T-cell (primary cell): ENCODE measurements around the gene NAGPA. TPM values are rescaled to one million over a fixed set of nuclear protein-coding genes. Genes with fewer than 3 reads are reported as not detected.

Experiments used
- ATAC-seq, 4 experiments: fragments of 200-7000 bp in 3 of 4; fragments of 150-1000 bp in 1 of 4; cut with Tn5 transposase; replicated peaks in 1 of 4; 1 replicate in 3 of 4; 2 replicates in 1 of 4; pipeline ENCODE4 v1.10.0; 2021; ENCODE audit warnings: moderate library complexity in 3 of 4, mild to moderate bottlenecking in 2 of 4, moderate number of reproducible peaks in 1 of 4
- CTCF ChIA-PET, 2 donors: fragments of 300-600 bp; sonication (Branson Sonifier 250); formaldehyde crosslinking; loops; one replicate each; lab custom pipeline; 2022; ENCODE audit warnings: antibody characterized with exemption in 2 of 2; lab: Charles Lee
- POLR2A ChIA-PET, 2 donors: fragments of 300-600 bp; sonication (Branson Sonifier 250); formaldehyde crosslinking; loops; one replicate each; lab custom pipeline; 2022; ENCODE audit warnings: antibody characterized with exemption in 2 of 2; lab: Charles Lee
- DNase-seq, 35 experiments: peaks; one replicate each; pipeline versions ENCODE4 v3.0.0 to v3.0.0-alpha.2; 2013 to 2023
- H3K27ac ChIP-seq: one replicate; pipeline ENCODE4 v1.5.1; 2013; ENCODE audit warnings: low read length
- H3K27me3 ChIP-seq, 2 experiments: replicated peaks in 1 of 2; 1 replicate in 1 of 2; 2 replicates in 1 of 2; pipeline versions ENCODE4 v1.6.1 to v1.7.0; 2013; ENCODE audit warnings: low read length in 1 of 2, mixed read lengths in 1 of 2; ENCODE audit not compliant: control insufficient read depth in 2 of 2, insufficient read depth in 2 of 2; ENCODE audit errors: extremely low read depth in 1 of 2
- H3K36me3 ChIP-seq, 2 donors: 1 replicate in 1 of 2; 2 replicates in 1 of 2; pipeline versions ENCODE4 v1.6.1 to v1.7.0; 2013; ENCODE audit warnings: low read length in 1 of 2; ENCODE audit not compliant: control insufficient read depth in 2 of 2, insufficient read depth in 1 of 2; ENCODE audit errors: extremely low read depth in 1 of 2
- H3K4me1 ChIP-seq, 2 experiments: 1 replicate in 1 of 2; 2 replicates in 1 of 2; pipeline versions ENCODE4 v1.6.1 to v1.7.0; 2013; ENCODE audit warnings: low read length in 2 of 2, mixed read lengths in 1 of 2; ENCODE audit not compliant: insufficient read depth in 2 of 2, control insufficient read depth in 1 of 2; ENCODE audit errors: extremely low read depth in 1 of 2
- H3K4me3 ChIP-seq, 2 donors: 1 replicate in 1 of 2; 2 replicates in 1 of 2; pipeline versions ENCODE4 v1.5.1 to v1.7.0; 2013; ENCODE audit warnings: mild to moderate bottlenecking in 2 of 2, low read length in 1 of 2, moderate library complexity in 1 of 2; ENCODE audit not compliant: control insufficient read depth in 1 of 2; ENCODE audit errors: extremely low read depth in 1 of 2
- H3K9me3 ChIP-seq: 2 replicates; pipeline ENCODE4 v1.7.0; 2013
- H3K27ac Mint-ChIP-seq, 2 donors: one replicate each; pipeline ENCODE4 v1.8.0; 2020 to 2021; ENCODE audit warnings: mild to moderate bottlenecking in 2 of 2, mixed read lengths in 2 of 2
- H3K27me3 Mint-ChIP-seq, 2 donors: one replicate each; pipeline ENCODE4 v1.8.0; 2021 to 2022; ENCODE audit warnings: mixed read lengths in 2 of 2
- H3K36me3 Mint-ChIP-seq: one replicate; pipeline ENCODE4 v1.8.0; 2021; ENCODE audit warnings: mixed read lengths
- H3K4me1 Mint-ChIP-seq, 3 donors: one replicate each; pipeline ENCODE4 v1.8.0; 2020 to 2022; ENCODE audit warnings: mixed read lengths in 3 of 3, mild to moderate bottlenecking in 1 of 3
- H3K4me3 Mint-ChIP-seq, 3 donors: one replicate each; pipeline ENCODE4 v1.8.0; 2020 to 2022; ENCODE audit warnings: mild to moderate bottlenecking in 3 of 3, mixed read lengths in 3 of 3, moderate library complexity in 3 of 3
- H3K9me3 Mint-ChIP-seq, 3 donors: one replicate each; pipeline ENCODE4 v1.8.0; 2020 to 2022; ENCODE audit warnings: mixed read lengths in 3 of 3
- WGBS: methylation state at CpG from one replicate; pipeline ENCODE4 v1.1.5; 2013; ENCODE audit warnings: missing lambda C conversion rate; ENCODE audit not compliant: insufficient coverage; 5-methylcytosine and 5-hydroxymethylcytosine counted together
- total RNA-seq, 35 experiments: library from RNA in 6 of 35; stranded (reverse) in 6 of 35; fragments of 120-200 nt in 1 of 35; gene quantifications; one replicate each; pipeline versions ENCODE4 v1.2.1 to v1.2.4 and lab custom pipeline; 2013 to 2026

Gene NAGPA
- total RNA-seq, 5 donors from 2014 or later (not counting 1 experiment from before 2014, with no cell fraction given), result 26.2 to 33.6 (median 29.7) TPM

DNA sequence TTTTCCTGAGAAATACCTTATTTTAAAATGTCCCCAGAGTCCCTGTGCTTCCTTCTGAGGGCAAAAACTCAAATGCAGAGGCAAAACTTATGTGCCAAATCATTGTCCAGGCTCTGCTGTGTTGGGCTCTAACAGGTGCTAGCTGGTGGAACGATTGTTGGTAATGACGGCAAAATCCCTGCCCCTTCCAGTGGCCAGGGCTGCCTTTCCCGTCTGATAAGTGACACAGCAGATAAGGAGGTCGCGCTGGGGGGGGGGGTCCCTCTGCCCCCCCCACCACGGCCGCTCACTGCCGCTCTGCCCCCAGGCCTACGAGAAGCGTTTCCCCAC lies 46.5 kb downstream of the NAGPA start:
- Histone ChIP-seq H3K27me3 (peaks cover 8 to 54% of the 10 kb centered on the region in 2 experiments), H3K4me1 (peaks cover 0 to 3% of the 10 kb centered on the region in 2 experiments), H3K27ac (no peak overlapping the region), H3K36me3 (no peaks in the 10 kb centered on the region), H3K9me3 (no peaks in the 10 kb centered on the region), H3K4me3 (no peak overlapping the region)
- Mint-ChIP-seq H3K4me1 (peaks cover 0 to 6% (median 3%) of the 10 kb centered on the region in 3 donors), H3K27me3 (peaks cover 33 to 49% of the 10 kb centered on the region in 2 donors), H3K4me3 (no peak overlapping the region), H3K9me3 (no peaks in the 10 kb centered on the region), H3K36me3 (no peaks in the 10 kb centered on the region), H3K27ac (no peak overlapping the region)
- no peak for ATAC-seq
- WGBS, result no CpG with 5 or more reads among the region's 10 CpGs
- ChIA-PET CTCF (no interaction called here), POLR2A (no interaction called here)
- DNase-seq, result no peak

DNA sequence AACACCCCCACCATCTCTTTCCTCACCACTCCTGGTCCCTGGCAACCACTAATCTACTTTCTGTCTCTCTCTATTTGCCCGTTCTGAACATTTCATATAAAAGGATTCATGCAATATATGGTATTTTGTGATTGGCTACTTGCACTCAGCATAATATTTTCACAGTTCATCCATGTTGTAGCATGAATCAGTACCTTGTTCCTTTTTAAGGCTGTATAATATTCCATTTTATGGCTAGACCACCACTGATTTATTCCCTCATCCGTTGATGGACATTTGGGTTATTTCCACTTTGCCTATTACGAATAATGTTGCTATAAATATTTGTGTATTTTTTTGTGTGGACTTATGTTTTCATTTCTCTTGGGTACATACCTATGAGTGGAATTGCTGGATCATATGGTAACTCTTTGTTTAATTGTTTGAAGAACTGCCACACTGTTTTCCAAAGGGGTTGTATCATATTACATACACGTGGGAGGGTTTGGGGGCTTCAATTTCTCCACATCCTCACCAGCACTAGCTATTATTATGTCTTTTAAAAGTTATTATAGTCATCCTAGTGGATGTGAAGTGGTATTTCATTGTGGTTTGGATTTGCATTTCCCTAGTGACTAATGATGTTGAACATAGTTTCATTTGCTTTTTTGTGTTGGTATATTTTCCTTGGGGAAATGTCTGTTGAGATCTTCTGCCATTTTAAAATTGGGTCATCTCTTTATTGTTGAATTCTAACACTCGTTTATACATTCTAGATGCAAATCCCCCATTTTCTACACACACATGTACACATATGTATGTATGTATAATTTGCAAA lies 49.4 kb downstream of the NAGPA start:
- no CpG with 5 or more reads among the region's 5 CpGs for WGBS
- H3K9me3 Mint-ChIP-seq, result no peaks in the 10 kb centered on the region
- H3K4me3 Mint-ChIP-seq, result no peak overlapping the region
- Histone ChIP-seq H3K9me3 (no peaks in the 10 kb centered on the region), H3K4me3 (no peak overlapping the region), H3K36me3 (no peaks in the 10 kb centered on the region), H3K27me3 (peaks cover 6 to 51% of the 10 kb centered on the region in 2 experiments), H3K4me1 (peaks cover 0 to 3% of the 10 kb centered on the region in 2 experiments), H3K27ac (no peak overlapping the region)
- ChIA-PET POLR2A (no interaction called here), CTCF (no interaction called here)
- H3K27me3 Mint-ChIP-seq, result peaks cover 32 to 41% of the 10 kb centered on the region in 2 donors
- no peak for ATAC-seq
- no peak overlapping the region for H3K27ac Mint-ChIP-seq
- H3K4me1 Mint-ChIP-seq, result peaks cover 0 to 6% (median 3%) of the 10 kb centered on the region in 3 donors
- DNase-seq, result no peak
- H3K36me3 Mint-ChIP-seq, result no peaks in the 10 kb centered on the region

DNA sequence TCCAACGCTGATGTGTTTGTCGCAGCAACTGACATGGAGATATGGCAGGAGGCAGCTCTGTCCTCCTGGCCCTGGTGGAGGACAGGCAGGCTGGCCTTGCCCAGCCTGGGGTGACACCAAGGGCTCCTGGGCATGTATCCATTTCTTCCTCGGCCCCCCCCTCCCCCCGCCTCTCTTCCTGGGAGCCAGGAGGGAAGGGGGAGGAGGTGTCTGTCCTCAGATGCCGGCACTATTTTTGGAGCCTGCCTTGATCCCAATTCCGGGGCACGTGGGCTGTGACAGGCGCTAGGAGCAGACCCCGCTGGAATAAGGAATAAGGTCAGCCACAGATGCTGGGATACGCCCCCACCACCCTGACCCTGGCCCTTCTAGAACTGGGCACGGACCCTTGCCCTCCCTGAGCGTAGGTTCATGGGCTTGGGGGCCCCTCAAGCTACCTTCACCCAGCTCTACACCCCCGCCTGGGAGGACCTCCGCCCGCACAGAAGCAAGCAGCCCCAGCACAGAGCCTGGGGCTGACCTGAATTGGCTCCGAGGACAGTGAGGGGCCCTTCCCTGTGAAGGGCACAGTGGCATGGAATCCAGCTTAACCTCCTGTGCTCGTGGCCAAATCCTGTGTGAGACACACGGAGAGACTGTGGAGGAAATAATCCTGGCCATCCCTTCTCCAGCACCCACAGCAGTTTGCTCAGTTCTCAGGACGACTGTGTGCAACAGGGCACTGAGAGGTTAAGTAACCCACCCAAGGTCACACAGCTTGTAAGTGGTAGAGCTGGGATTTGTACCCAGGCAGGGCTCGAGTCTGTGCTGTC lies 51.5 kb downstream of the NAGPA start:
- peaks cover 0 to 3% (median 0%) of the 10 kb centered on the region in 3 donors for H3K4me1 Mint-ChIP-seq
- ATAC-seq, result no peak
- WGBS, result 67% methylated on average over 10 of the region's 20 CpGs
- H3K36me3 Mint-ChIP-seq, result no peaks in the 10 kb centered on the region
- H3K9me3 Mint-ChIP-seq, result no peaks in the 10 kb centered on the region
- Histone ChIP-seq H3K27ac (no peak overlapping the region), H3K9me3 (no peaks in the 10 kb centered on the region), H3K36me3 (no peaks in the 10 kb centered on the region), H3K4me1 (no peaks in the 10 kb centered on the region), H3K4me3 (no peak overlapping the region), H3K27me3 (peaks cover 2 to 36% of the 10 kb centered on the region in 2 experiments)
- ChIA-PET POLR2A (no interaction called here), CTCF (no interaction called here)
- H3K27ac Mint-ChIP-seq, result no peak overlapping the region
- no peak for DNase-seq
- peaks cover 20 to 26% of the 10 kb centered on the region in 2 donors for H3K27me3 Mint-ChIP-seq
- H3K4me3 Mint-ChIP-seq, result no peak overlapping the region

DNA sequence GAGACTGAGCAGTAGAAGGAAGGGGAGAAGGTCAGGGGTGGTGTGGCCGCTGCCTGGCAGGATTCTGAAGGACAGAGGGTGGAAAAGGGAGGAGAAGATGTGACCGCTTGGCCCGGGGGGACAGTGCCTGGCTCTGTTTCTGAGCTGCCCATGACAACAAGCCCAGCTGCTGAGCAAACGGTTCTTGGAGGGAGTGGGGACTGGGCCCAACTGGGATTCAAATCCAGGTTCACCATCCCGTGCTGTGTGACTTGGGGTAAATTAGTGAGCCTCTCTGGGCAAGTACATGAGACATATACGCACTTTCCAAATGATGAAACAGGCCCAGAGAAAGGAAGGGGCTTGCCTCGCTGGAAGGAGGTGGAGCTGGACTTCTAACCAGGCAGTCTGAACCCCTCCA lies 52.3 kb downstream of the NAGPA start:
- peaks cover under 1 to 34% of the 10 kb centered on the region in 2 experiments for H3K27me3 ChIP-seq
- 77% methylated on average over 5 of the region's 7 CpGs for WGBS
- Mint-ChIP-seq H3K9me3 (no peaks in the 10 kb centered on the region), H3K36me3 (no peaks in the 10 kb centered on the region), H3K4me1 (no peaks in the 10 kb centered on the region), H3K27me3 (peaks cover 14 to 20% of the 10 kb centered on the region in 2 donors), H3K4me3 (no peak overlapping the region), H3K27ac (no peak overlapping the region)
- H3K36me3 ChIP-seq, result no peaks in the 10 kb centered on the region
- no peak overlapping the region for H3K27ac ChIP-seq
- ATAC-seq (no peak), DNase-seq (no peak)
- H3K4me1 ChIP-seq, result no peaks in the 10 kb centered on the region
- CTCF ChIA-PET, result no interaction called here
- no peaks in the 10 kb centered on the region for H3K9me3 ChIP-seq
- POLR2A ChIA-PET, result no interaction called here
- no peak overlapping the region for H3K4me3 ChIP-seq

DNA sequence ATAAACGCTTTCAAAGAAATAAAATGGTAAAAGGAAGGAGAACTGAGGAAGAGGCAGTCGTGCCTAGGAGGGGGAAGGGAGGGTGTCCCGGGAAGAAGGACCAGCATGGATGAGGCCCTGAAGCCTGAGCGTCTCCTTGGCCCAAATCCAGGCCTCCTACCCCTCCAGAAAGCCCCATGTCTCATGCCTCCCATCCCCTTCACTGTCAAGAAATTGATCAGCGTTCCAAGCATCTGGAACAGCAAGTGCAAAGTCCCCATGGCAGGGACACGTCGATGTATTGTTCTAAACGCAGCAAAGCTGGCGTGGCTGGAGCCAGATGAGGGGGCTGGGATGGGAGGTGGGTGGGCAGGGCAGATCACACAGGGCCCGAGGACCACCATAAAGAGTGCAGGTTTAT lies 53.0 kb downstream of the NAGPA start:
- H3K36me3 Mint-ChIP-seq, result no peaks in the 10 kb centered on the region
- no peak for DNase-seq
- no peak for ATAC-seq
- peaks cover 0 to 30% of the 10 kb centered on the region in 2 experiments for H3K27me3 ChIP-seq
- 93% methylated on average over 4 of the region's 10 CpGs for WGBS
- H3K27me3 Mint-ChIP-seq, result peaks cover 8 to 14% of the 10 kb centered on the region in 2 donors
- no peak overlapping the region for H3K4me3 Mint-ChIP-seq
- no peak overlapping the region for H3K27ac Mint-ChIP-seq
- H3K4me1 ChIP-seq, result no peaks in the 10 kb centered on the region
- H3K4me3 ChIP-seq, result no peak overlapping the region
- H3K9me3 ChIP-seq, result no peaks in the 10 kb centered on the region
- no peaks in the 10 kb centered on the region for H3K36me3 ChIP-seq
- CTCF ChIA-PET, result no interaction called here
- POLR2A ChIA-PET, result no interaction called here
- H3K9me3 Mint-ChIP-seq, result peaks cover 0 to 1% (median 0%) of the 10 kb centered on the region in 3 donors
- no peaks in the 10 kb centered on the region for H3K4me1 Mint-ChIP-seq
- no peak overlapping the region for H3K27ac ChIP-seq

DNA sequence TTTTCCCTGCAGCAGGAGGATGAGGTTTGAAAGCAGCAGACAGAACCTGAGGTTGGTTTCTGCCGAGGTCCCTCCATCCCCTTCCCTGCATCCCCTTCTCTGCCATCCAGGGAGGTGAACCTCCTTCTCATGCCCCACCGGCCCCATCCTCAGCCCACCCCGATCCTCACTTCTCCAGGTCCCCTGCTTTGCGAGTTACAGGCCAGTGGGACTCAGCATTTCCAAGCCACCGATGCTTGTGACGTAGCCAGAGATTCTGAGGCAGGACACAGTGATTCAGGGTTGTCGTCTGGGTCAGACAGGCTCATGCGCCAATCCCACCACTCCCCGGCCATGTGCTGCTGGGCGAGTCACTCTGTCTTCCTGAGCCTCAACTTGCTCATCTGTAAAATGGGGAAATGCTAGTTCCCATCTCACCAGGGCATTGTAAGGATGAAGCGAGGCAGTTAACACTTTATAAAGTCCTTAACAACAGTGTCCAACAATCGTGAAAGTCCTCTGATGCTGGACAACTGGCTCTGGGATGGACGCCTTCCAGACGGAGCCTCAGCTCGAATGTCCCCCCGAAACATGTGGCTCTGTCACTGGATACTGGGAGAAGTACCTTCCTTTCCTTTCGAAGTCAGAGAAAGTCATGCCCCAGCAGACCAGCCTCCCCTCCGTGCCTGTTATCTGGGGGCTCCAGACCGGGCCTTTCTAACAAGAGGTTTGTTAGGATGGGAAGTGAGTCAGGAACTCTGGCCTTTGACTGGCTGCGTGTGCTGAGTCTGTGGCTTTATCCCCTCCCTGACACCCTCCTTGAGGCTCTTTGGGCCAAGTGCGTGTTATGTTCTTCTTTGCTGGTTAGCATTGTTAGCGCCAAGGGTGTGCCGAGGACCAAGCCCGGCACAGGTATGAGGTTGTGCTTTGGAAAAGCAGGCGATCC lies 53.7 kb downstream of the NAGPA start:
- H3K4me1 ChIP-seq, result no peaks in the 10 kb centered on the region
- H3K4me3 Mint-ChIP-seq, result no peak overlapping the region
- DNase-seq (no peak), ATAC-seq (no peak)
- no peak overlapping the region for H3K4me3 ChIP-seq
- H3K36me3 ChIP-seq, result no peaks in the 10 kb centered on the region
- peaks cover 0 to 5% (median 0%) of the 10 kb centered on the region in 3 donors for H3K9me3 Mint-ChIP-seq
- no peaks in the 10 kb centered on the region for H3K9me3 ChIP-seq
- H3K27ac Mint-ChIP-seq, result no peak overlapping the region
- 66% methylated on average over 14 of the region's 25 CpGs for WGBS
- H3K27me3 Mint-ChIP-seq, result peaks cover 8 to 17% of the 10 kb centered on the region in 2 donors
- CTCF ChIA-PET, result no interaction called here
- no peak overlapping the region for H3K27ac ChIP-seq
- no peaks in the 10 kb centered on the region for H3K36me3 Mint-ChIP-seq
- H3K27me3 ChIP-seq, result peaks cover 0 to 30% of the 10 kb centered on the region in 2 experiments
- H3K4me1 Mint-ChIP-seq, result no peaks in the 10 kb centered on the region
- POLR2A ChIA-PET, result no interaction called here
